Endothelial cell of umbilical vein (primary cell): ENCODE results near the gene CLN6. TPM values are rescaled to one million over a fixed set of nuclear protein-coding genes. Genes with fewer than 3 reads are reported as not detected.

Source experiments
- BruUV-seq: library from RNA; stranded (reverse); fragments of 400-500 nt; replicated peaks from 2 replicates; lab custom pipeline; 2021; lab: Mats Ljungman, UMichigan
- CTCF ChIA-PET: fragments of 300-600, 350-600 bp; sonication (Branson Sonifier 250); formaldehyde crosslinking; loops from one replicate; lab custom pipeline; 2021; ENCODE audit warnings: antibody characterized with exemption, inconsistent platforms; lab: Charles Lee
- POLR2A ChIA-PET: fragments of 300-600, 350-600 bp; sonication (Branson Sonifier 250); formaldehyde crosslinking; loops from one replicate; lab custom pipeline; 2021; ENCODE audit warnings: antibody characterized with exemption, inconsistent platforms; lab: Charles Lee
- DNase-seq: peaks from one replicate; pipeline ENCODE4 v3.0.0-alpha.2; 2011; ENCODE audit warnings: low read depth, low spot score
- FAIRE-seq: peaks from 2 replicates; lab custom pipeline; 2011; peaks lifted over from hg19 to GRCh38; lab: Jason Lieb, UNC
- H2AFZ ChIP-seq: 2 replicates; pipeline ENCODE4 v1.6.0; 2012; ENCODE audit warnings: low read depth, low read length, control low read depth, inconsistent platforms
- H3K27ac ChIP-seq: 2 replicates; pipeline ENCODE4 v1.5.1; 2011; ENCODE audit warnings: low read depth, mild to moderate bottlenecking, control low read depth, low read length, moderate library complexity; ENCODE audit not compliant: insufficient read depth
- H3K27me3 ChIP-seq, 2 experiments: 2 replicates each; pipeline versions ENCODE4 v1.6.0 to v1.6.1; 2011; ENCODE audit warnings: low read length in 2 of 2, mixed read lengths in 1 of 2; ENCODE audit not compliant: control insufficient read depth in 2 of 2, insufficient read depth in 2 of 2
- H3K36me3 ChIP-seq, 2 experiments: 2 replicates in 1 of 2; 3 replicates in 1 of 2; pipeline ENCODE4 v1.5.1; 2011; ENCODE audit warnings: low read length in 2 of 2, mild to moderate bottlenecking in 1 of 2, moderate library complexity in 1 of 2; ENCODE audit not compliant: control insufficient read depth in 2 of 2, insufficient read depth in 2 of 2; ENCODE audit errors: extremely low read depth in 1 of 2
- H3K4me1 ChIP-seq: 3 replicates; pipeline ENCODE4 v1.5.1; 2011; ENCODE audit warnings: mild to moderate bottlenecking, low read length; ENCODE audit not compliant: control insufficient read depth, insufficient read depth; ENCODE audit errors: extremely low read depth
- H3K4me2 ChIP-seq: 2 replicates; pipeline ENCODE4 v1.6.1; 2011; ENCODE audit warnings: low read length, control low read depth, mixed read lengths; ENCODE audit not compliant: insufficient read depth
- H3K4me3 ChIP-seq, 3 experiments: fragments of 200-600 bp in 1 of 3; sonication (generic), shearing (Covaris generic) in 1 of 3; replicated peaks in 1 of 3; 2 replicates each; pipeline ENCODE4 v1.5.1; 2011 to 2016; ENCODE audit warnings: control low read depth in 3 of 3, low read length in 3 of 3, mild to moderate bottlenecking in 2 of 3, inconsistent platforms in 1 of 3, low read depth in 1 of 3, moderate library complexity in 1 of 3; ENCODE audit not compliant: insufficient read depth in 1 of 3
- H3K79me2 ChIP-seq: 2 replicates; pipeline ENCODE4 v1.6.0; 2012; ENCODE audit warnings: low read length, inconsistent platforms; ENCODE audit not compliant: control insufficient read depth, insufficient read depth
- H3K9ac ChIP-seq: replicated peaks from 2 replicates; pipeline ENCODE3; 2011; ENCODE audit warnings: low read length, control low read depth; ENCODE audit not compliant: insufficient read depth; ENCODE audit errors: extremely low read depth
- H3K9me1 ChIP-seq: replicated peaks from 3 replicates; pipeline ENCODE4 v1.6.0; 2011; ENCODE audit warnings: mild to moderate bottlenecking, low read length; ENCODE audit not compliant: control insufficient read depth, insufficient read depth; ENCODE audit errors: extremely low read depth
- H3K9me3 ChIP-seq: replicated peaks from 2 replicates; pipeline ENCODE4 v1.5.1; 2012; ENCODE audit warnings: low read length, inconsistent platforms; ENCODE audit not compliant: control insufficient read depth, insufficient read depth
- H4K20me1 ChIP-seq: replicated peaks from 2 replicates; pipeline ENCODE3; 2011; ENCODE audit warnings: mild to moderate bottlenecking, low read length; ENCODE audit not compliant: control insufficient read depth, insufficient read depth; ENCODE audit errors: extremely low read depth
- EZH2 ChIP-seq: IDR thresholded peaks from 2 replicates; pipeline ENCODE4 v1.6.1; 2012; ENCODE audit warnings: borderline replicate concordance, low read depth, mild to moderate bottlenecking, moderate library complexity, low read length, inconsistent platforms; ENCODE audit not compliant: severe bottlenecking
- FOS ChIP-seq: IDR thresholded peaks from 2 replicates; pipeline ENCODE4 v1.6.1; 2011; ENCODE audit warnings: mild to moderate bottlenecking, low read length, moderate library complexity, borderline replicate concordance; ENCODE audit not compliant: insufficient read depth
- GATA2 ChIP-seq: IDR thresholded peaks from 2 replicates; pipeline ENCODE4 v1.7.0; 2011; ENCODE audit warnings: low read depth, mild to moderate bottlenecking, moderate library complexity, mixed read lengths, low read length; ENCODE audit not compliant: insufficient read length, insufficient read depth
- JUN ChIP-seq: IDR thresholded peaks from 2 replicates; pipeline ENCODE4 v1.6.1; 2011; ENCODE audit warnings: borderline replicate concordance, low read depth; ENCODE audit not compliant: insufficient read length, insufficient read depth
- MAX ChIP-seq: IDR thresholded peaks from 2 replicates; pipeline ENCODE4 v1.6.1; 2011; ENCODE audit not compliant: insufficient read depth, insufficient read length
- MYC ChIP-seq: IDR thresholded peaks from one replicate; pipeline ENCODE4 v1.6.1; 2011; ENCODE audit warnings: mild to moderate bottlenecking, low read depth, low read length
- POLR2A ChIP-seq: IDR thresholded peaks from 2 replicates; pipeline ENCODE4 v1.6.1; 2012; ENCODE audit warnings: low read depth, mild to moderate bottlenecking, control low read depth, low read length
- POLR2AphosphoS5 ChIP-seq: IDR thresholded peaks from 2 replicates; pipeline ENCODE4 v1.6.1; 2012; ENCODE audit warnings: low read depth, mild to moderate bottlenecking, control low read depth, low read length, moderate library complexity; ENCODE audit not compliant: insufficient read depth
- dilution Hi-C: fragments of 300-500 bp; cut with MboI; formaldehyde crosslinking; loops from one replicate; pipeline ENCODE4 v1.15.0; 2019; ENCODE audit warnings: low sequenced_read_pairs; ENCODE audit not compliant: extremely low pct_ligation_motif_present
- intact Hi-C: fragments of 100-400 bp; cut with micrococcal nuclease; formaldehyde crosslinking; loops from one replicate; pipeline ENCODE4 v1.10.0; 2022
- polyA plus RNA-seq, 4 experiments: library from polyadenylated mRNA; depleted of rRNA in 3 of 4; stranded (reverse) in 3 of 4; unstranded in 1 of 4; fragments of >200 nt; gene quantifications; 2 replicates each; pipeline versions ENCODE4 v1.2.1 to v1.2.3, GENCODE V29; 2011 to 2012; ENCODE audit warnings: missing spikeins in 1 of 4
- total RNA-seq: library from RNA; stranded (reverse); gene quantifications from 2 replicates; pipeline ENCODE4 v1.2.3, GENCODE V29; 2021
- TF ChIP-seq, protein P1 (sequence below), 2 donors: IDR thresholded peaks; 1 replicate in 1 of 2; 2 replicates in 1 of 2; pipeline ENCODE4 v1.5.1; 2011; ENCODE audit warnings: low read length in 2 of 2, mild to moderate bottlenecking in 2 of 2, moderate library complexity in 2 of 2, control low read depth in 1 of 2, inconsistent platforms in 1 of 2, low read depth in 1 of 2; ENCODE audit not compliant: insufficient read depth in 1 of 2; ENCODE audit errors: extremely low read depth in 1 of 2

The CLN6 gene
- total and polyA plus RNA-seq, 2 donors (not counting 3 experiments of a cell fraction or from before 2014, with no cell fraction given): 53.9 to 75.5 TPM

DNA sequence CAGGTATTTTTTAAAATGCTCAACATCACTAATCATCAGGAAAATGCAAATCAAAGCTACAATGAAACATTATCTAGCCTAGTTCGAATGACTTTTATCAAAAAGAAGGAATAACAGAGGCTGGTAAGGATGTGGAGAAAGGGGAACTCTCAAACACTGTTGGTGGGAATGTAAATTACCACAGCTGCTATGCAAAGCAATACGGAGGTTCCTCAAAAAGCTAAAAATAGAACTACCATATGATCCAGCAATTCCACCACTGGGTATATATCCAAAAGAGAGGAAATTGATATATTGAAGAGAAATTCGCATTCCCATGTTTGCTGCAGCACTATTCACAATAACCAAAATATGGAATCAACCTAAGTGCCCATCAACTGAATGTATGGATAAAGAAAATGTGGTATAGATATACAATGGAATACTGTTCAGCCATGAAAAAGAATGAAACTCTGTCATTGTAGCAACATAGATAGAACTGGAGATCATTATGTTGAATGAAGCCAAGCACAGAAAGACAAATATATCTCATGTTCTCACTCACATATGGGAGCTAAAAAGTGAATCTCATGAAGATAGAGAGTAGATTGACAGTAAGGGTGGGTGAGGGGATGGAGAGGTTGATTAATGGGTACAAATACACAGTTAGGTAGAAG is 19.7 kb upstream of the CLN6 start:
- FAIRE-seq (no peak), DNase-seq (no peak)
- peaks cover 7 to 8% of the 10 kb centered on the region in 2 experiments for H3K27me3 ChIP-seq
- POLR2A ChIA-PET: no interaction called here
- no TSS peak for BruUV-seq
- H4K20me1 ChIP-seq: no peaks in the 10 kb centered on the region
- CTCF ChIA-PET: interaction anchor here (5.5 kb wide), 1 partner anchor 57 kb away, joined by 233 read pairs; no protein-coding TSS in a partner anchor
- H3K9me1 ChIP-seq: no peaks in the 10 kb centered on the region
- dilution Hi-C loops (no loop called here), intact Hi-C loops (no loop called here)
- H3K36me3 ChIP-seq: no peaks in the 10 kb centered on the region
- no peak overlapping the region for H3K4me3 ChIP-seq
- TF ChIP-seq GATA2 (no peak), POLR2AphosphoS5 (no peak), MAX (no peak), POLR2A (no peak), EZH2 (no peak), JUN (no peak), FOS (no peak), MYC (no peak)
- TF ChIP-seq, protein P1, sequence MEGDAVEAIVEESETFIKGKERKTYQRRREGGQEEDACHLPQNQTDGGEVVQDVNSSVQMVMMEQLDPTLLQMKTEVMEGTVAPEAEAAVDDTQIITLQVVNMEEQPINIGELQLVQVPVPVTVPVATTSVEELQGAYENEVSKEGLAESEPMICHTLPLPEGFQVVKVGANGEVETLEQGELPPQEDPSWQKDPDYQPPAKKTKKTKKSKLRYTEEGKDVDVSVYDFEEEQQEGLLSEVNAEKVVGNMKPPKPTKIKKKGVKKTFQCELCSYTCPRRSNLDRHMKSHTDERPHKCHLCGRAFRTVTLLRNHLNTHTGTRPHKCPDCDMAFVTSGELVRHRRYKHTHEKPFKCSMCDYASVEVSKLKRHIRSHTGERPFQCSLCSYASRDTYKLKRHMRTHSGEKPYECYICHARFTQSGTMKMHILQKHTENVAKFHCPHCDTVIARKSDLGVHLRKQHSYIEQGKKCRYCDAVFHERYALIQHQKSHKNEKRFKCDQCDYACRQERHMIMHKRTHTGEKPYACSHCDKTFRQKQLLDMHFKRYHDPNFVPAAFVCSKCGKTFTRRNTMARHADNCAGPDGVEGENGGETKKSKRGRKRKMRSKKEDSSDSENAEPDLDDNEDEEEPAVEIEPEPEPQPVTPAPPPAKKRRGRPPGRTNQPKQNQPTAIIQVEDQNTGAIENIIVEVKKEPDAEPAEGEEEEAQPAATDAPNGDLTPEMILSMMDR (IDR thresholded peaks at IDR 0.05; ENCODE audit: extremely low read depth in 1 of 2, insufficient read depth in 1 of 2, low read depth in 1 of 2, low read length in 2 of 2): no peak
- H3K79me2 ChIP-seq: no peaks in the 10 kb centered on the region
- no peaks in the 10 kb centered on the region for H3K9me3 ChIP-seq
- no peak overlapping the region for H2AFZ ChIP-seq
- H3K4me1 ChIP-seq: no peaks in the 10 kb centered on the region
- H3K4me2 ChIP-seq: no peak overlapping the region
- no peak overlapping the region for H3K9ac ChIP-seq
- H3K27ac ChIP-seq: no peak overlapping the region
